GM10847 (cell line): ENCODE measurements around the gene COL24A1.

Source experiments
- POLR2A ChIP-seq: IDR thresholded peaks from 2 replicates; pipeline ENCODE4 v1.6.1; 2011; ENCODE audit not compliant: insufficient read length; ENCODE audit errors: extremely low read depth

Gene COL24A1

GRCh38 chr1:86063721-86064120 is 92.9 kb downstream of the COL24A1 start:
- TF ChIP-seq POLR2A, result no peak

GRCh38 chr1:86062453-86062852 is 94.1 kb downstream of the COL24A1 start:
- no peak for TF ChIP-seq POLR2A

GRCh38 chr1:86061551-86061990 is 95.0 kb downstream of the COL24A1 start:
- TF ChIP-seq POLR2A, result no peak

- TF ChIP-seq POLR2A, result no peak
Measured at GRCh38 chr1:86054396-86054795, 102.2 kb downstream of the COL24A1 start.

- TF ChIP-seq POLR2A, result no peak
Measured at GRCh38 chr1:86052948-86053698, 103.4 kb downstream of the COL24A1 start.

- TF ChIP-seq POLR2A, result no peak
Measured at GRCh38 chr1:86035101-86035500, 121.5 kb downstream of the COL24A1 start.

GRCh38 chr1:86030180-86030579 is 126.4 kb downstream of the COL24A1 start:
- no peak for TF ChIP-seq POLR2A

- TF ChIP-seq POLR2A, result no peak
Measured at GRCh38 chr1:86018283-86018923, 138.2 kb downstream of the COL24A1 start.

- TF ChIP-seq POLR2A, result no peak
Measured at GRCh38 chr1:86016076-86016759, 140.4 kb downstream of the COL24A1 start.

GRCh38 chr1:86015375-86015774 is 141.2 kb downstream of the COL24A1 start:
- TF ChIP-seq POLR2A, result no peak

GRCh38 chr1:86000601-86001000 is 156.0 kb downstream of the COL24A1 start:
- TF ChIP-seq POLR2A, result no peak

GRCh38 chr1:85998105-85998855 is 158.3 kb downstream of the COL24A1 start:
- no peak for TF ChIP-seq POLR2A

- TF ChIP-seq POLR2A, result no peak
Measured at GRCh38 chr1:85992791-85993190, 163.8 kb downstream of the COL24A1 start.

GRCh38 chr1:85991261-85991660 is 165.3 kb downstream of the COL24A1 start:
- TF ChIP-seq POLR2A, result no peak

GRCh38 chr1:85984636-85985035 is 171.9 kb downstream of the COL24A1 start:
- no peak for TF ChIP-seq POLR2A
